Stimulated activated CD8-positive, alpha-beta memory T cell treated with anti-CD3 and anti-CD28 coated beads, Interleukin-4, amount 100 ng/mL, for 4 hours (primary cell): ENCODE measurements around the gene HIC2.
"Not testable (repeated sequence)": the region's sequence is repeated elsewhere in the genome, so short reads cannot be mapped to it uniquely, and the experiment has no call there.

ENCODE experiments used
- DNase-seq, 2 donors: peaks; one replicate each; pipeline ENCODE4 v3.0.0-alpha.2; 2020; ENCODE audit warnings: low read depth in 2 of 2, low spot score in 1 of 2

HIC2 gene

GRCh38 chr22:21434378-21435233 lies 17.4 kb downstream of the HIC2 start:
- DNase-seq, result not testable (repeated sequence)

DNA sequence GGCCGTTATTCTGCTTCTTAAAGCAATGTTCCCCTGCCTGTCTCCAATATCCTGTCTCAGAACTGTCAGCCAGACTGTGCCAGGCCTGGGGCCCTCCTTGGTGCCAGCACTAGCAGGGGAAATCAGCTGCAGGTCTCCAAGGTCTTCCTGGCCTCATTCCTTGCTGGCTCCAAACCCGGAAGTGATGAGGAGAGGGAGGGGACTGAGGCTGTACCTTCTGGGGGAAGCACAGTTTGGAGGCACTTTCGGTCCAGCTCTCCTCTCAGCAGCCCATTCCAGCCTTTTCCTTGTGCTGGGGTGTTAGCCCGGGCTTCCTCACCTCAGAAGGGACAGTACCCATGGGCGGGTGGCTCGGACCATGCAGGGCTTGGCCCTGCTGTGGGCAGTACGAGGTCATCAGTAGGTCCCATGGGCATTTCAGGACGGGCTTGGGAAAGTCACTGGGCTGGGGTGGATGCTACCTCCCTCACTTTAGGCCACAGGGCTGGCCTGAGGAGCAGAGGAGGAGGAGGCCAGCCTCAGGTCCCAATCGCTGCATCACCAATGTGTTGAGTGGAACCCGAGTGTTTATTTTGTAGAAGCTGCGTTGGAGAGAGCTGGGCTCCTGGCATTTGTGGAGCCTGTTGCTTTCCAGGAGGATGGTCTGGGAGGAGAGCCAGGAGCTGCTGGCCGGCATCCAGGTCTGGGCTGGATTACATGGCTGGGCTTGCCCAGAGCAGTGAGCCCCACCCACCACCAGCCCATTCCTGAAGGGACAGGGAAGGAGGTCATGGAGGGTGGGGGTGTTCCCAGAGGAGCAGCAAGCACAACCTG lies 19.0 kb downstream of the HIC2 start:
- not testable (repeated sequence) for DNase-seq

- not testable (repeated sequence) for DNase-seq
These were observed 20.8 kb downstream of the HIC2 start for GRCh38 chr22:21438013-21438412.

DNA sequence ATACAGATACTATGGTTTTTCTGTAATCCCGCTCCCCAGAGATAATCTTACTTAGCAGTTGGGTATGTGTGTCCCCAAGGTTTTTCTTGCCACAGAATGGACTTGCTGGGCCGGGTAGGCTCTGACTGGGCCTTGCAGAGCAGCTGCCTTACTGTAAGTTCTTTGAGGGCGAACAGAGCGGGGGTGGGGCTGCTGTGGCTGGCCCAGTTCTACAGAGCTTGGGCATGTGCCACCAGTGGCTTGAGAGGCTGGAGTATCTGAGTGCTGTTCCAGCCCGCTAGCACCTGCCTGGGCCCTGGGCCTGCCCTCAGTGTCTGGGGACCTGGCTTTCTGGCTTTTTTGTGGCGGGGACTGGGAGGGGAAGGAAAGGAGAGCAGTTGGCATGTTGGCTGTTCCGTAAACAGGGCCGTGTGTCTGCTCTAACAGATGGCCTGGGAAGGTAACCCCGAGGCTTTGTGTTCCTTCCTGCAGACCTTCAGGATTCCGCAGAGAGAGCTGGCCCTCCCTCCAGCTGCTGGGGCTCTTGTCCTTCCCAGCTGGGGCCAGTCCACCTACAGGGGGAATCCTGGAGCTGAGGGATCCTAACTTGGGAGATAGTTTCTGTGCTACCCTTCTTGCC lies 23.0 kb downstream of the HIC2 start:
- DNase-seq, result not testable (repeated sequence)

DNA sequence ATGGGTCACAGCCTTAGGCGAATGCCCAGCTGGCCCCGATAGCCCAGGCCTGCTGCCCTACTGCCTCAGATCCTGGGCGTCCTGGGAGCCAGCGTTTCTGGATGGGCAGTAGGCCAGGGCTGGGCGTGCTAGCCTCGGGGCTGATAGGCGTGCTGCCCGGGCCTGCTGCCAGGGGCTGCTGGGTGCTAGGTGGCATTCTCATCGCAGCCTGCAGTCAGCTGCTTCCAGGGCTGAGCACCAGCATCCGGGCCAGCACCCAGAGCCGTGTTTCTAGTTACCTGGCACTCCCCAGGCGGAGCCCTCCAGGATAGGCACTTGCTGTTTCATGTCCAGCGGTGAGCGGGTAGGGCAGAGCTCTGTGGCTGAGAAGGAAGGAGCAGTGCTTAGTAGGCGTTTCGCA lies 23.5 kb downstream of the HIC2 start:
- DNase-seq, result not testable (repeated sequence)

GRCh38 chr22:21441170-21441569 lies 24.0 kb downstream of the HIC2 start:
- DNase-seq, result not testable (repeated sequence)

GRCh38 chr22:21442123-21442522 lies 25.0 kb downstream of the HIC2 start:
- DNase-seq, result not testable (repeated sequence)

DNA sequence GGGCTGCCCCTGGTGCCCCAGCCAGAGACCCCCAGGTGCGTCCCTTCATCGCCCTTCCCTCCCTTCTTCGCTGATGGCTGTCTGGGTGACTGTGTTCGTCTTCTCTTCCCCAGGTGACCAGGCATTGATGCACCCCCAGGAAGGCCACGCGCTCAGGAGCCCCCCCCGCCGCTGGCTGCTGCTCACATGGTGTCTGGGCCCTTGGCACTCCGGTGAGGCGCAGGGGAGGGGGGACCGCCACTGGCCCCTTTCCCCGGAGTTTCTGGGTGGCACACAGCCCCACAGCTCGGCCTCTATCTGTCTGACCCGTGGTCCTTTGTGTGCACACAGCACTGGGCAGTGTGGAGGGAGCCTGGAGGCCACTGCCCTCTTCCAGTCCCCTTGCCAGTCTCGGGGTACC lies 25.5 kb downstream of the HIC2 start:
- DNase-seq, result not testable (repeated sequence)

DNA sequence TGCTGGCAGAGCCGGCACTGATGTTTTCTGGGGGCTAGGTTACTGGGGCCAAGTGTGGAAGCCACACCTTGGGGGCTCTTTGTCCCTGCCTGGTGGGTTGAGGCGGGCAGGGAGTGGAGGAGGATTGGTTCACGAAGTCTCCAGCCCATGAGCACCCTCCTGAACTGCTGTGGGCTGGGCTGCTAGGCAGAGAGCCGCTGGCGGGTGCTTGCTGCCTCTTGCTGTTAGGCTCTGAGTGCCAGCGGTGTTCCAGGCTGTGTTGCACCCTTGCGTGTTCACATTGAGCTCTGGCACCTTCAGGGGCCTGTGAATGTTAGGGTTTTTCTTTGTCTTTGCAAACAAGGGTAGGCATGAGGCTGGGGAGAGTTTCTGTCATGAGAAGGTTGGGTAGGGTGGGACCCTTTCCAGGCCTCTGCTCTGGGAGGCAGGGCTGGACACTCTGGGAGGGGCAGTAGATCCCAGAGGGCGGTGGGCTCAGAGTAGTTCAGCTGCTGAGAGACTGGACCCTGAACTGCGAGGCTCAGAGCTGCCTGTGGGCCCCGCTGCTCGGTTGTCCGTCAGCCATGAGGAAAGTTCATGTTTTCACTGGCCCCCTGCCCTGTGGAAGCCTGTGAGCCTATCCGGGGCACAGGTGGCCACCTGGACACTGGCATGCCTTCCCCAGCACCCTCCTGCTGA lies 26.0 kb downstream of the HIC2 start:
- DNase-seq, result no peak

GRCh38 chr22:21443735-21444421 lies 26.7 kb downstream of the HIC2 start:
- DNase-seq, result no peak

GRCh38 chr22:21444701-21445436 lies 27.7 kb downstream of the HIC2 start:
- DNase-seq, result no peak

DNA sequence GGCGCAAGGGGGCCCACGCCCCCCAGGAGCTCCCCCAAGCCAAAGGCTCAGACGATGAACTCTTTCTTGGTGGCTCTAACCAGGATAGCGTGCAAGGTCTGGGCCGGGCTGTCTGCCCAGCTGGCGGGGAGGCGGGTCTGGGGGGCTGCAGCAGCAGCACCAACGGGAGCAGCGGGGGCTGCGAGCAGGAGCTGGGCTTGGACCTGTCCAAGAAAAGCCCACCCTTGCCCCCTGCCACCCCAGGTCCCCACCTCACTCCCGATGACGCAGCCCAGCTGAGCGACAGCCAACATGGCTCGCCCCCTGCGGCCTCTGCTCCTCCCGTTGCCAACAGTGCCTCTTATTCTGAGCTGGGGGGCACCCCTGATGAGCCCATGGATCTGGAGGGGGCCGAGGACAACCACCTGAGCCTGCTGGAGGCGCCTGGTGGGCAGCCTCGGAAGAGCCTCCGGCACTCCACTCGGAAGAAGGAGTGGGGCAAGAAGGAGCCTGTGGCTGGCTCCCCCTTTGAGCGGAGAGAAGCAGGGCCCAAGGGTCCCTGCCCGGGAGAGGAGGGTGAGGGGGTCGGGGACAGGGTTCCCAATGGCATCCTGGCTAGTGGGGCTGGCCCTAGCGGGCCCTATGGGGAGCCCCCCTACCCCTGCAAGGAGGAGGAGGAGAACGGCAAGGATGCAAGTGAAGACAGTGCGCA lies 28.4 kb downstream of the HIC2 start:
- DNase-seq, result no peak

DNA sequence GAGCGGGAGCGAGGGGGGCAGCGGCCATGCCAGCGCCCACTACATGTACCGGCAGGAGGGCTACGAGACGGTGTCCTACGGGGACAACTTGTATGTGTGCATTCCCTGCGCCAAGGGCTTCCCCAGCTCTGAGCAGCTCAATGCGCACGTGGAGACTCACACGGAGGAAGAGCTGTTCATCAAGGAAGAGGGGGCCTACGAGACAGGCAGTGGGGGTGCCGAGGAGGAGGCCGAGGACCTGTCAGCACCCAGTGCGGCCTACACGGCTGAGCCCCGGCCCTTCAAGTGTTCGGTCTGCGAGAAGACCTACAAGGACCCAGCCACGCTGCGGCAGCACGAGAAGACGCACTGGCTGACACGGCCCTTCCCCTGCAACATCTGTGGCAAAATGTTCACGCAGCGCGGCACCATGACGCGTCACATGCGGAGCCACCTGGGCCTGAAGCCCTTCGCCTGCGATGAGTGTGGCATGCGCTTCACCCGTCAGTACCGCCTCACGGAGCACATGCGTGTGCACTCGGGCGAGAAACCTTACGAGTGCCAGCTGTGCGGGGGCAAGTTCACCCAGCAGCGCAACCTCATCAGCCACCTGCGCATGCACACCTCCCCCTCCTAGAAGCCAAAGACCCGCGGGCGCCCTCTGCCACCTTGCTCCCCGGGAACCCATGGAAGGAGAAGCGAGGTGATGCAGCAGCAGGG lies 29.1 kb downstream of the HIC2 start:
- DNase-seq, result no peak

DNA sequence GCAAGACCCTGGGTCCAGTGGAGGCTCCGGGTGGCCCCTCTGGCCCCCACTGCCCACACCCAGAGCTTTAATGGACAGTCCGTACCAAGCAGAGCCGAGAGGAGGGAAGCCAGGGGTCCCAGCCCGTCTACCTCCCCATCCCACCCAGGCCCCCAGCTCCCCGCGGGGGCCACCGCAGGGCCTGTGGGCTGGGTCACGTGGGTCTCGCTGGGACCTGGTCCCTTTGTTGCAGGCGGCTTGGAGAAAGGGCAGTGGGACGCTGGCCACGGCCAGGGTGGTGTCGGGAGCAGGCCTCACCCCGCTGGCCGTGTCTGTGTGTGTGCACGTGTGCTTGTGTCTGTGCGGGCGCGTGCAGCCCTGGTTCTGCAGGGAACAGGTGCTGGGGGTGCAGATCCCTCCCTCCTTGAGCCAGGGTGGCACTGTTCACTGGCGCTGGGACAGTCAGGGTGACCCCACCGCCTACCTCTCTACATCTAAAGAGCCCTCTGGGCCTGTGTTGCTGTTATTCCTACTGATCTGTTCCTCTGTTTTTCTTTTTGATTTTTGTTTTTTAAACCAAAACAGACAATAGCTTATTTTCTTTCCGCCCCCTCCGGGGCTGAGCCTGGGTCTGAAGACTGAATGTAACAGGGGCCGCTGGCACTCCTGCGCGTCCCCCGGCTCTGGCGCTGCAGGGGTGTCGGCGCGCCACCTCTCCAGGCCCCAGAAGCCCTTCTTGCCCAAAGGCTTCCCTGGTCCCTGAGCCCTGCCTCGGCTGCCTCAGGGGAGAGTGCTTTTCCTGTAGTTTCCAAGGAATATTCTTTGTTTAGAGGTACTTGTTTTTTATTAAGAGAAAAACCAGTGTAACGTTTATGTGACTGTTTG lies 29.9 kb downstream of the HIC2 start:
- DNase-seq, result no peak

- DNase-seq, result no peak
These were observed 30.7 kb downstream of the HIC2 start for GRCh38 chr22:21447694-21448402.

DNA sequence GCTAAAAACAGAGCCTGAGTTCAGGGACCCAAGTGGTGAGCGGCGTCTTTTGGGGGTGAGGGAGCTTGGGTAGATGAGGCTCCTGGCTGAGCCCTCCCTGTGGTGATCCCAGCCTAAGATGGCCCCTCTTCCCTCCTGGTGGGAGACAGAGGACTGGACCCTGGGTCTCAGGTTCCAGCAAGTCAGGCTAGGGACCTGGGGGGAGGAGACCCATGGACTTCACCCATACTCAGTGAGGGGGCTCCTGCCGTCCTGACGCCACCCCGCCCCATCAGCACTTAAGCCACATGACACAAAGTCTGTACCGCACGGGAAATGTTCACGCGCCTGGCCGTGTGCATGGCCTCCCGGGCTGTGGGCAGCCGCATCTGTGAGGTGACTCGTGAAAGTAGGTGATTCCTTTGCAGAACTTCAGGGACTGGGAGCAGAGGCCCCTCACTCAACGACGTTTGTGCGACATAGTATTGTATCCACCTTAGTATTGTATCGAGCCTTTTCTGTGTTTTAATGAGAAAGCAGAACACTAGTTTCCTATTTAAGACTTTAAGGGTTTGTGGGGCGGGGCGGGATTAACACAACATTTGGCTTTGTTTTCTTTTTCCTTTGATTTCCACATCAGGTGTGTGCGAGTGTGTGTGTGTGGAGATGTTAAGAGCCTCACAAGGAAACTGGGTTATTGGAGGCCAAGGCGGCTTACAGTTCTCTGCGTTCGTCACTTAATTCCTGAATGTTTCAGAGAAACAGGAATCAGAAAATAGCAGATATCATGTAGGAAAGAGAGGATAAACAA lies 31.7 kb downstream of the HIC2 start:
- DNase-seq, result no peak
